HG03460 (cell line): ENCODE results near the gene TPD52L1.

ENCODE experiments used
- ATAC-seq: cut with Tn5 transposase; IDR thresholded peaks from one replicate; pipeline ENCODE4 v1.9.1; 2021; ENCODE audit not compliant: unreplicated experiment

Gene TPD52L1

GRCh38 chr6:125207956-125208355, 54.4 kb downstream of the TPD52L1 start:
- ATAC-seq, result no peak

DNA sequence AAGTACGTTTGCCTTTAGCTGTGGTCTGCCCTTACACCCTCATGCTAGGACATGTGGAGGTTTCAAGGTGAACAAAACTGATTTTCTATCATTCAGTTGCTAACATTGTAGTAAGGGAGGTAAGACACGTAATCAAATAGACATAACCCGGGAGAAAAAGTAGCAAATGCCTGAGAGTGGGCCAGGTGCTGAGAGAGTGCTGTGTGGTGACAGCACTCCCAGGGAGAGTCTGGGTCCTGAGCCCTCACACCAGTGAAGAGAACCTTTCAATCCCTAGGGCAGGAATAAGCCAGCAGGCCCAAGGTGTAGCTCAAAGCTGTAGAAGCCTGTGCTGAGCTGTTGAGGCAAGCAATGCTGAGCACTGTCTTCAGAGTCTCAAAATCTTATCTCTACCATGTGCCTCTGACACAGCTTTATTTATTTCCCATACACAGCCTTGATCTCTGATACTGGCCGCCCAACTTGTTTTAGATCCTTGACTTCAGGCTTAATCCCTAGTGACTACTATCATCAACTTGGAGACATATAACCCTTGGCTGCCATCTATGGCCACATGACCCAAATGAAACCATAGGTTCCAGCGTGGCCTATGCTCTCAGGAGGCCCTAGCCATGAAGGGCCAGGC, 55.2 kb downstream of the TPD52L1 start:
- no peak for ATAC-seq

GRCh38 chr6:125210667-125211066, 57.1 kb downstream of the TPD52L1 start:
- ATAC-seq, result no peak

DNA sequence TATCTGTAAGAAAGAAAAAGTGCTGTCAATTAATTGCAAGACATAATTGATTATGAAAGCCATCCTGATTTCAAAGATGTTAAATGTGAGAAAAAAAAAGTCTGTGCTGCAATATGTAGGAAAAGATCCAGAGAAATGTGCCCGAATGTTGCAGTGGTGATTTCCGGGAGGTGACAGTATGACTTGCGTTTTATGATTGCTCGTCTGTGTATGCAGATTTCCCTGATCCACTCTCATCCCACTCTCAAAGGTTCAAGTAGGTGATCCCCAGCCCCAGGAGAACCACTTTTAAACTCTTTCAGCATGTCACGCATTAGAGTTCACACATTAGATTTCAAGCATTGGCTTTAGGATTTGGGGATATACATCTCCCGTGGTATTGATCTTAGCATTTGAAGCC, 57.8 kb downstream of the TPD52L1 start:
- ATAC-seq, result no peak

DNA sequence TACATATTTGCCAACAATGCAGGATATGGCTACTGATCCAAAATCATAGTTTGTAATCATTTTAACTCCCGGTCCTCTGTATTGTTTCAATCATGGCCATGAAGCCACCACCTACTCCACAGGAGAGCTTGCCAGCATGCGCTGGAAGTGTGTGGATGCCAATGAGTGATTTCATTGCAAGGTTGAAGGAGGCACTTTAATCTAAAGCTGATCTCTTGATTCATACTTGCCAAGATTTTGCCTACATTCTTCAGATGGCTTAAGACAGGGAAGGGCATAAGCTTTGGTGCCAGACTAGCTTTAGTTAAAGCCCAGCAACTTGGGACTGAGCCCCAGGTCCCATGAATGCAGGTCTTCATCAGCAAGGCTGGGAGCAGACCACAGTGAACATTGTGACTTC, 58.8 kb downstream of the TPD52L1 start:
- no peak for ATAC-seq

GRCh38 chr6:125213939-125214338, 60.4 kb downstream of the TPD52L1 start:
- no peak for ATAC-seq

GRCh38 chr6:125215252-125215819, 61.8 kb downstream of the TPD52L1 start:
- ATAC-seq, result no peak

- no peak for ATAC-seq
Observed at GRCh38 chr6:125216015-125216414, 62.4 kb downstream of the TPD52L1 start.

- no peak for ATAC-seq
Observed at GRCh38 chr6:125217369-125217768, 63.8 kb downstream of the TPD52L1 start.

GRCh38 chr6:125217992-125218391, 64.4 kb downstream of the TPD52L1 start:
- ATAC-seq, result no peak

GRCh38 chr6:125219361-125219895, 65.9 kb downstream of the TPD52L1 start:
- no peak for ATAC-seq

GRCh38 chr6:125220712-125221111, 67.1 kb downstream of the TPD52L1 start:
- ATAC-seq, result no peak

DNA sequence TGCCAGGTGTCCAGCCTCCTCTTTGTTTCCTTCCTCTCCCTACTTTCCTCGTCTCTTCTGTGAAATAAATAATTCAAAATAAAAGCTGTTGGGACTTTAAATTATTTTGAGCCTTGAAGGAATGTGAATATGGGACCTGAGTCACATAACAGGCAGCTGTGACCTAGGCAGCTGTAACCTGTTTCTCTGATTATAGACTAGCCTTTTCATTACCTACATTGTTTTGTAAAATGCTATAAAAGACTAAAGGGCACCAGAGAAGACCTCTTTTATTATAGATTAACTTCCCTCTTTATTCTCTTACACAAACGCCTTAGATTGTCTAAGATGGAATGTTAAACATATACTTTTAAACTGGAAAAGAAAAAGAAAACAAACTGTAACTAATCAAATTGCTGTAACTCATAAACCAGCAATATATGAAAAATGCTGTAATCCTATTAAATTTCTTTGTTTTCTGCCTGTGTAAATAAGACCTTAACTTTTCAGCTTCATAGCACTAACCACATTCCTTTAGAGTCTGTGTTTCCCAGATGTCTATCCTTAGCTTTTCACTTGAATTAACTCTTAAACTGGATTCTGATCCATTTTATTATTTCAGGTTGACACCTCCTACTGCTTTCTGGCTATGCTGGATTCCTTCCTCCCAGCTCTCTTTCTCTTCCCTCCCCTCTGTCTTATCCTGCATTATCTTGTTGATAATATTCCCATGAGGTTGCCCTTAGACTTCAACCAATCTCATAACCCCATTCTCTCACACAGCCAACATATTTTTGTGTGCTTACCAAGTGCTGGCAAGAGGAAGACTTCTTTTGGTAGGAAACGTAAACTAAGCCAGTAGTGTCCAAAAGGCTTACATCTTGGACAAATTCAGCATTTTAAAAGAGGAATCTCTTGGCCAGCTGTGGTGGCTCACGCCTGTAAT, 69.2 kb downstream of the TPD52L1 start:
- no peak for ATAC-seq

- no peak for ATAC-seq
Observed at GRCh38 chr6:125224231-125224861, 70.8 kb downstream of the TPD52L1 start.

- ATAC-seq, result no peak
Observed at GRCh38 chr6:125227244-125227643, 73.7 kb downstream of the TPD52L1 start.

DNA sequence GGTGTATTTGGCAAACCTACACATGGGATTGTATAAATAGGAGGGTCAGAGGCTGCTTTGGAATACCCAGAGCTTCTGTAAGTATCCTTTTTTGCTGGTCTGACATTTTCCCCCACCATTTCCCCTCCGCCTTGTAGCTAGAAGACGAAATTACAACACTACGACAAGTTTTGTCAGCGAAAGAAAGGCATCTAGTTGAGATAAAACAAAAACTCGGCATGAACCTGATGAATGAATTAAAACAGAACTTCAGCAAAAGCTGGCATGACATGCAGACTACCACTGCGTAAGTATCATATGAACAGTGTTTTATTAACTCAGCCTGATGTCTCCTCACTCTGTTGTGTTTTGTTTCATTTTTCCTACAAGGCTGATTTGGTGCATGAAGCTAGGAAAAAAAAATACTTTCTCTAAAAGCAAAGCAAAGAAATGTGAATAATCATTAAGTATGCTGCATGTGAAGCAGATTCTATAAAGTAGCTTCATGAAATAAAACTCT, 75.5 kb downstream of the TPD52L1 start:
- ATAC-seq, result no peak

DNA sequence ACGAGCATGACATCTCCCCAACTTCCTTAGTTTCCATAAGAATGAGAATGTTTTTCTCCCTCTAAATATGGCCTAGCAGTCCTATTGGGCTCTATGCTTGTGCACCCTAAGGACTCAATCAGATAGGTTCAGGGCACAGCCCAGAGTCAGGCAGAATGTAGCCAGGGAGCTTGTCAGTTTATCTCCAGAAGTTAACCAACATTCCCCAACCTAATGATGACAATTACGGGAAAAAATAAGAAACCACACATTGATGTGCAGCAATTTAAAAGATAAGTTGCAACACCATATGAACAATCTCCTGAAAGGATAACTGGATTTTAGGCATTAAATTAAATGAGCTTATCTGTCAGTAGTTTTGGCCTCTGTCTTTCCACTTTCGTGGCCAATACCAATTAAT, 77.1 kb downstream of the TPD52L1 start:
- ATAC-seq, result no peak

- no peak for ATAC-seq
Observed at GRCh38 chr6:125231133-125231532, 77.6 kb downstream of the TPD52L1 start.

DNA sequence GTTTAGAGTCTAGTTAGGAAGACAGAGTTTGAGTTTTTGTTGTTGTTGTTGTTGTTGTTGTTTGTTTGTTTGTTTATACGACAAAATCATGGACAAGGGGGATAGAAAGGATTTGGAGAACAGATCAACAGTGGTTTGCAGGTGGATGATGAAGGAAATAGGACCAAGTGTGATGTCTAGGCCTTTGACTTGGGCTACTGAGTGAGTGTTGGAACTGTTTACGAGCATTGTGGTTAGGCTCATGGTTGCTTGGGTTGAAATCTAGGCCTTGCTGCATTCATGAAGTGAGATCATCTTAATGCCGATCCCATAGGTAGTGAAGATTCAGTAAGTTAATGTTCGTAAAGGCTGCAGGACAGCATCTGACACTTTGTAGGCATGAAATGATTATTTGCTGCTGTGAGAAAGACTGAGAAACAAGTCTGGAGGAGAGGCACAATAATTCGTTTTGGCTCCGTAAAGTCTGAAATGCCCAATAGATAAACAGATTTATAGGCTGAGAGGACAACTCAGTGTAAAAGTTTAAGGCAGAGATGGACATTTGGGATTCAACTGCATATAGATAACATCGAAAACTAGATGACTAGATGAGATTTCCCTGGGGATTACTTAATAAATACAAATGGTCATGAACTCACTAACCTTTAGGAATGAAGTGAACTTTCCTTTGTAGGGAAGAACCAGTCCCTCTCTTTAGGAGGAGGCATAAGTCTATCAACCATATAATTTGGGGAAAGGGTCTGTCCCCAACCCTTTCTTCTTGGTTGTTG, 78.2 kb downstream of the TPD52L1 start:
- ATAC-seq, result no peak

DNA sequence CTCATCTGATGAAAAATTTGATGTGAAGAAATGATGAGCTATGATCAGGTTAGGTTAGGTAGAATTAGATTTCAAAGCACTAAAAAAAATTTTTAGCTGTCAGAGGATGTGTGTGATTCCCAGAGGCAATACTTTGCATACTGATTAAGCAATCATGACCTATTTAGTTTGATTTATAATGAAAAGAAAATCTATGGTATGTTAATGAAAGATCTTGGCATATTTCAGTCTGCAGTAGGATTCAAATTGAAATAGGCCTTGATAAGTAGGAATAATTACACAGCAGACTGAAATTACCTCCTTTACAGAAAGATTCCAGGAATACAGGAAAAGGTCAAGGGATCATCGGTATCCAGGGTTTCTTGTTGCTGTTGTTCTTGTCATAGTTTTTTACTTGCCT, 78.9 kb downstream of the TPD52L1 start:
- no peak for ATAC-seq
